G401.6 (cell line): ENCODE results near the gene UBE3B.

Experiments used
- FAIRE-seq: peaks from 2 replicates; lab custom pipeline; 2012; peaks lifted over from hg19 to GRCh38; lab: Jason Lieb, UNC

Gene UBE3B

DNA sequence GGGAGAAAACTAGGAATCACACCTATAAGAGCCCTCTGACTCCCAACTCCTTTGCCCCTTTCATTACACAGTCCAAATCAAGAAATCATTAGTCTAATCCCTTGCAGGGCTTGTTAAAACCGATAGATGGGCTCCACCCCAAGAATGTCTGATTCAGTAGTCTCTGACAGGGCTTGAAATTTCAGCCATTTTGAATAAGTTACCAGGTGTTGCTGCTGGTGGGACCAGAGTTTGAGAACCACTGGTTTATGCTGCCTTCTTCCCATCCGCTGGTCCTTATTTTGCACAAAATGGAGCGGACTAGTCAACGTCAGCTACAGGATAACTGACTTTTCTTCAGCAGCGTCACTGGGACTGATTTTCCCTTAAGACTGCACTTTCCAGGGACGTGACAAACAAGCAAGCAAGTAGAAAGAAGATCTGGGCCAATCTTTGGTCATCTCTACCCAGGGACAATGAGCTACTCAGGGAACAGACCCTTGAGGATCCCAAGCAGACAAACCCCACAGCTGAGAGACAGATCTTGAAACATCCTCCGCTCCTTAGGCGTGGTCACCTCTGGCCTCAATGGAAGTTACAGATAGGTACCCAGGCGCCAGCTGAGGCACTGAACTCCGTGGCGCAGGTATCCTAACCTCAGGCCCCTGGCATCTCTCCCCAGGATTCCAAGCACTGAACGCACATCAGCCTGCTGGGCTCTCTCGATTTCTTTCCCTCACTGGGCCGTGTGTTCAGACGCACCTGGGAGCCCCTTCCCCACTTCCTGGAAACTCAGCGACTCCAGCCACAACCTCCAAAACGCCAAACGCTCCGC is 1.2 kb upstream of the UBE3B start:
- no peak for FAIRE-seq

DNA sequence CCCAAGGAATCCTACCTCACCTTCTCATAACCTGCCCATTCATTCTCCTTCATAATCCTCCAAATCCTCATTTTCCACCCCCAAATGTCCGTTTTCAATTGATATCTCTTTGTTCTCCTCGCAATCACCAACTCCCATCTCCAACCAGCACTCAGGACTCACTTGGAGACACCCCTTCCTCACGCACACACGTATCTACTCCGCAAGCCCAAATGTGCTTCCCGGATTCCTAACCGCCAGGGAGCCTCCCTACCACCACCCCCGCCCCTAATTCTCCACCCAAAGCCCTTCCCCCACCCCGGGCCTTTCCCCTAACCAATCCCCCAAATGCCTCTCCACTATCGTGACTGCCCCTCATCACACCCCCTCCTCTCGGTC is 638 bp upstream of the UBE3B start:
- no peak for FAIRE-seq

DNA sequence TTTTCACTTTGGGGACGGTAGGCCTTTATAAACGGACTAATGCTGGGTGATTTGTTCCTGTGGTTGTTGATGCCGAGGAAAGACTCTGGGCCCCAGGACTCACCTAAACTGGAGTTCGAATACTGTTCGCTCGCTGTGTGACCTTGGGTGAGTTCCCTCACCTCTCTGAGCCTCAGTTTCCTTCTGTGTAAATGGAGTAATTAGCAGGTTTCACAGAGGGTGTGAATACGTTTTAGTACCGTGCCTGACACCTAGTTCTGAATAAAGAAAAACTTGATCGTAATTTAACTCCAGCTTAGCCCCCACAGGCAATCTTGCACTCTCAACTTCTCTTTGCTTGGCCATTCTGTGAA is 505 bp downstream of the UBE3B start:
- no peak for FAIRE-seq

DNA sequence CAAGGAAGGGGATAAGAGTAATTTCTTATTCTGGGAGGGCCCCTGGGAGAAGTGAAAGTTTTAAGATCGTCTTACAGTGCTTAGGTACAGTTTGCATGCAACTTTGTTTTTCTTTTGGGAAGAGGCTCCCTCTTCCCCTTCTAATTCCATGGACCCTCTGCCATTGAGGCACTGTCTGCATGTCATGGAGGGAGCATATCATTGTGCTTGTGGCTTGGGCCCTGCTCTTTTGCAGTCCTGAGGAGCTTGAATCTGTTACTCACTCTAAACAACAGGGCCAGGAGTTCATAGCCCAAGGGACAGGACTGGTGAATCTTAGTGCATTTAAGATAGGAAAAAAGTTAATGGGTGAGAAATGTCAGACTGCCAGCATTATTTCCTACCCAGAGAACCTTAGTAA is 2.3 kb downstream of the UBE3B start:
- no peak for FAIRE-seq

DNA sequence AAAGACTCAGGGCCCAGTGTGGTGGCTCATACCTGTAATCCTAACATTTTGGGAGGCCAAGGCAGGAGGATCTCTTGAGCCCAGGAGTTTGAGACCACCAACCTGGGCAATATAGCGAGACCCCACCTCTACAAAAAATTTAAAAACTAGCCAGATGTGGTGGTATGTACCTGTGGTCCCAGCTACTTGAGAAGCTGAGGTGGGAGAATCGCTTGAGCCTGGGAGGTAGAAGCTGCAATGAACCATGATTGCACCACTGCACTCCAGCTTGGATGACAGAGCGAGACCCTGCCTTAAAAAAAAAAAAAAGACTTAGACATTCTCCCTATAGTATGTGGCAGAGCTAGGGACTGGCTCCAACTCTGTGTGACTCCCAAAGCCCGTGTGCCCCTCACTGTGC is 2.9 kb downstream of the UBE3B start:
- FAIRE-seq, result no peak

DNA sequence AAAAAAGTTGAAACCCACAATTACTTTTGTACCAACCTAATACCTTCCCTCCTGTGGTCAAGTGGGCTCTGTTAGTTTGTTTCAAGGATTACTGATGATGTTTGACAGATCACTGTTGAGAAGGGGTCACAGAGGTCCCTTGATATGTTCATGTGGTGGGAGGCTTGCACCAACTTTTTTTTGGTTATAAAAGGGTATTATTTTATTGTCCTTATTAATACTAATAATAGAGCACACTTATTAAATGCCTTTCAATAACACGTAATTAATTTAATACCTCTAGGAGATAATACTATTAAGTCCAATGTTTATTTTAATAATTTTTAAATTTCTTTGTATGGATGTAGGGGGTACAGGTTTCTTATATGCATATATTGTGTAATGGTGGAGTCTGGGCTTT is 4.4 kb downstream of the UBE3B start:
- FAIRE-seq, result no peak

DNA sequence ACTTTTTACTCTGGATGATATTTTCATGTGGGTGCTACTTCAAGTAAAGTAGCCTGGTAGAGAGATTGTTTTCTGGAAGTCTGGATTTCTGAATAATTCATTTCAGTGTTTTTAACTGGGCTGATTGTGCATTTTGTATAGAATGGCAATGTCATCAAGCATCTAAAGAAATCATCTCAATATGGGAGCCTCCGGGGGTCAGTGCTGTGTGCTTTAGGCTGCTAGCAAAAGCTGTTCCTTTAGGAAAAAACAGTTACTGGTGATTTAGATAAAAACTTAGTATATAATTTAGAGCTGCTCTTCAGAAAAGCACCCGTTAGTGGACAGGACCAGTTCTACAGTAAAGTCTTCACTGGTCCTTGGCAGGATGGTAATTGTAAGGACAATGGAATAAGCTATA is 5.1 kb downstream of the UBE3B start:
- FAIRE-seq, result no peak

DNA sequence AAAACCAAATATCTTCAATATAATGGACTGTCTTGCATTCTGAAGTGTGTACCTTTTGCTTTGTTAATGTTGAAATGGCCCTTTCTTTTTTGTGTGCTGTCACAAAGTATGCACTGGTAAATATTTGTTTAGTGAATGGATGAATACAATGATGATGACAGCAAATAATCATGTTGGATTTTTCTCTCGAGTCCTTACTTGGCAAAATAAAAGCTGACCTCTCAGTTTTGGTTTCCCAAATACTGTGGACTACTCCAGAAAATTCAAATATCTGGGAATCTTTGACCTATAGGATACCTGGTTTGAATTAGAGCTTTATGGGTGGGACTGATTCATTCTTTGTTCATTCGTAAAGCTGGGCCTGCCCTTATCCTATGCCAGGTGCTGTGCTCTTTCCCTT is 5.5 kb downstream of the UBE3B start:
- FAIRE-seq, result no peak

DNA sequence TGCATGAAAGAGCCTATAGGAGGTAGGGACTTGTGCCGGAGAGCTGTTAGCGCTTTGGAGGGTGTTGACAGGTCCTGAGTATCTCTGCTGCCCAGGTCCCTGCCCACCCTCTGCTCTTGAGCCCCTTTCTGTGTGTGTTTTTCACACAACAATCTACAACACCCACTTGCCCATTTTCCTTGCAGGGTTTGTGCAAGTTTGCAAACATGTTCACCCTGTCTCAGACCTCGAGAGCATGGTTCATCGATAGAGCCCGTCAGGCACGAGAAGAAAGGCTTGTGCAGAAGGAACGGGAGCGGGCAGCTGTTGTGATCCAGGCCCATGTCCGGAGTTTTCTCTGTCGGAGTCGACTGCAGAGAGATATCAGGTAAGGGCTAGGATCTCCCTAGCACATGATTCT is 5.9 kb downstream of the UBE3B start:
- no peak for FAIRE-seq

DNA sequence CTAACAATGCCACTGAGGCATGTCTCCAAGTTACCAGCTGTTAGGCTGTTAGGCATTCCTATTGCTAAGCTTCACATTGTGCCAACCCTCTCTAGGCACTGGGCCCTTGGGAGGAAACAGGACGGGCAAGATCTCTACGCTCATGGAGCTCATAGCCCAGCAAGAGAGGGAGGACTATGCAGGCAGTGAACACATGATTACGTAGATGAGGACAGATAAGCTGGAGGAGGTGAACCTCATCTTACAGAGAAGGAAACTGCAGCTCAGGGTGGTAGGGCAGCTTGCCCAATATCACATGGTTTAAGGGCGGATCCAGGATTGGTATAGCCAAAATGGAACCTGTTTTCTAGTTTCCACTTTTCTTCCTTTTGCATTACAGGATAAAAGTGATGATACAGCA is 7.8 kb downstream of the UBE3B start:
- no peak for FAIRE-seq

DNA sequence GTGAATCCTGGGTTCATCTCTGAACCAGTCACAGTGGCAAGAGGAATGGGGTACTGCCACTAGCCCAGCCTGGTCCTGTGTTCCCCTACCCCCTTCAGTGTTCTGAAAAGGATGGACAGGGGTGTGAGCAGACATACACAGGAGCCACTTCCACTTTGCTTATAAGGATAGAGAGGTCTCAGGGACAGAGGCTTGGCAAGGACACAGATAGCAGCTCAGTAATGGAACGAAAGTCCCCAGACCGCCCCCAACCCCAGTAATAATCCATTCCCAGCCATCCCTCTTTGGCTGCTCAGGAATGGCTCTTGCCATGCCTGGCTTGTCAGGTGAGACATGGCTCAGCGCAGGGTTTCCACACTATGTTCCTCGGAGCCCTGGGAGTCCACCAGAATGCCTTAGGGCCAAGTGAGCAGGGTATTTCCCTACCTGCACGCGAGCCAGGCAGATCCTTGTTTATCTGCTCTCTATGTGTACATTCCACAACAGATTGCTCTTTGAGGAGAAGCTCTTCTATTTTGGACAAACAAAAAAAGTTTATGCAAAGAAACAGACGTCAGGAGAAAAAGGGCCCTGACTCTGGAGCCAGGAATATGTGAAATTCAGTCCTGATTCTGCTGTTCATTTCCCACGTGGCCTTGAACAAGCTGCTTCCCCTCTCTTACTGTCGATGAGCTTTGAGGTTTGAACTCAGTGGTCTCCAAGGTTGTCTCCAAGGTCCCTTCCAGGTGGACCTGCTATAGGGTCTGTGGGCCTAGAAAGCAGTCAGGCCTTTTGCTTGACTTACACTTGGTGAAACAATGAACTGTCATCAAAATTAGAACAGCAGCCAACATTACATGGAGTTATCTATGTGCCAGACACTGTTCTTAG is 10.0 kb downstream of the UBE3B start:
- no peak for FAIRE-seq

DNA sequence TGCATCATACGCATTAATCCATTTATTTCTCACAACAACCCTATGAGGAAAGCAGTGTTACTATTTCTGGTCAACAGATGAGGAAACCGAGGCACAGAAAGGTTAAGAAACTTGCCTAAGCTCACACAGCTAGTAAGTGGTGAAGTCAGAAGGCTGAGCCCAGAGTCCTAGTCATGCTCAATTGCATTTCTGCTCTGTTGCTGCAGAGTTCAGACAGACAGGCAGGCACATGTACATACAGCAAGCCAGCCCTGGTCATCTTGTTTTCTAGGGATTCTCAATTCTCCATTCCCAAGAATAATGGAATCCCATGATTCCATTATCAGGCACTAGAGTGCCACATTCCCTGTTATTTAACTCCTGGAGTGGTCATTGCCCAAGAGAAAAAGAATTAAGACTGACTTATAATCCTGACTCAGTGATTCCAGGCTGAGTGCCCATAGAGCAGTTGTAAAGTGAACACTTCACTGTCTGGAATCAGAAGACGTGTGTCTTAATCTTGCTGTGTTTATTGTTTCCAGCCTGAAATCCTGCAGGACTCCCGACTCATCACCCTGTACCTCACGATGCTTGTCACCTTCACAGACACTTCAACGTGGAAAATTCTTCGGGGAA is 10.7 kb downstream of the UBE3B start:
- no peak for FAIRE-seq

DNA sequence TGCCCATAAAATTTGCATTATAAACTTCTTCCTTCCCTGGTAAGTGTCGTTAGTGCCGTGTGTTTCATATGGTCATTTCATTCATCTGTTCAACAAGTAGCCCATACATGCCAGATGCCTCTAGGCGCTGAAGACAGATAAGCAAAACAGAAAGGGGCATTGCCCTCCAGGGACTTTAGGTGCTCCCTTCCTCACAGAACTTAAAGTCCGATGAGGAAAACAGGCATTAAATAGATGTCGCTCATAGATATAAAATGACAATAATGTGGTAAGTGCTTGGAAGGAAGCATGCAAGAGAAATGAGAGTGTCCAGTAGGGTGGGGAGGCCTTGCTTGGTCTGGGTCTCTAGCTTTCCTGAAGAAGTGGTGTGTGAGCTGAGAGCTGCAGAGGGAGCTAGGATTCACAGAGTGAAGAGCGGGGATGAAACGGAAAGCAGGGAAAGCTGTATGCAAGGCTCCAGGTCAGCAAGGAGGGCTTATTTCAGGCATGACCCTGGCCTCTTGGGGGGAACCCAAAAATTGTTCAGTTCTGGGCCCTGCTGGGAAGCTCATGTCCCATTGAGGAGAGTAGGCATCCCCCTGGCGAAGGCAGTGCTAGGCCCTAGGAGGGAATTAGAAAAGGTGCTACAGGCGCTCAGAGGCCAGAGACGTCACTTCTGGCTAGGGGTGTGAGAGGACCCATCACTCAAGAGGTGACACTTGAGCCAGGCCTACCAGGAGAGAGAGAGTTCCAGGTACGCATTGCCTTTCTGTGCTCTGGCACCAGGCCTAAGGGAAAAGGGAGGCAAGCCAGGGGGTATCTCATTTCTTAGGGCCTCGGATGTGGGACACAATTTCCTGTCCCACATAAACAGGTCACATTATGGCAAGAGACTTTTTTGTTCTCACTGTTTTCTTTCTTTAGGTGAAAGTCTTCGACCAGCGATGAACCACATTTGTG is 11.9 kb downstream of the UBE3B start:
- no peak for FAIRE-seq

DNA sequence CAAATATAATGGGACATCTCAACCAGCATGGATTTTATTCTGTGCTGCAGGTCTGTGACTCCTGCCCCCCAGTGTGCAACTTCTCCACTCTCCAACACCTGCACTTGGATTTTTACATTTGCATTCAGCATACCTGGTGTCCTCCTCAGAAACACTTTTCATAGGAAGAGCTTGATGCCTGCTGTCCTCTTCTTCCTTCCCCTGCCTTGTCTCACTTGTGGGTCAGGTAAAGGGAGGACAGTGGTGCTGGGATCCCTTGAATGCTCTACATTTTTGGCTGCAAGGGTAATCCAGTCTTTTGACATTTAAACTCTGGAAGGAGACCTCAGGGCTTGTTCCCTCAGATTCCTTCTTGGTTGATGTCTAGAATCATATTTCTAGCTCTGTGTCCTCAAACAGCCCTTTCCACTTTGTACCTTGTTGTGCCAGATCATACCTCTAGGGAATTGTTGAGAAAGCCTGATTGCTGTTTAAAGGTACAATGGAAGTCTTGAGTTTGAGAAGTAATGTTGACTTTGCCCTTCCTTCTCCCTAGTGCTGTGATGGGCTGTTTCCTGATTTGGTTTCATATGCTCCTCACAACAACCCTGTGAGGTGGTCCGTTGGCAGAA is 12.6 kb downstream of the UBE3B start:
- FAIRE-seq, result no peak

DNA sequence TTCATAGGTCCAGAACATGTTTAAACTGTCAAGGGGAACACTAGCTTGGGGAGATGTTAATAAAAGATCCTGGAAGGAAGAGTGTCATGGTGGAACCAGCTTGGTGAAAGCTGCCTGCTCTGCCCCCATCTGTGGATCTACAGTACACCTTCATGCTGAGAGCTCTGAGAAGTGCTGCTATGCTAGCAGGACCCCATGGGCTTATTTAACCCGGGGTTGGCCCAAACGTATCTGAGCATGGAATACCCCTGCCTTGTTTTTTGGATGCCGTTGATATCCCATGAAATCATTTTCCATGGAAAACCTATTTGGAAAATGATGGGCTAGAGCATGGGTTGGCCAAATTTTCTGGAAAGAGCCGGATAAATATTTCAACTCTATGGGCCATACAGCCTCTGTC is 14.2 kb downstream of the UBE3B start:
- no peak for FAIRE-seq

DNA sequence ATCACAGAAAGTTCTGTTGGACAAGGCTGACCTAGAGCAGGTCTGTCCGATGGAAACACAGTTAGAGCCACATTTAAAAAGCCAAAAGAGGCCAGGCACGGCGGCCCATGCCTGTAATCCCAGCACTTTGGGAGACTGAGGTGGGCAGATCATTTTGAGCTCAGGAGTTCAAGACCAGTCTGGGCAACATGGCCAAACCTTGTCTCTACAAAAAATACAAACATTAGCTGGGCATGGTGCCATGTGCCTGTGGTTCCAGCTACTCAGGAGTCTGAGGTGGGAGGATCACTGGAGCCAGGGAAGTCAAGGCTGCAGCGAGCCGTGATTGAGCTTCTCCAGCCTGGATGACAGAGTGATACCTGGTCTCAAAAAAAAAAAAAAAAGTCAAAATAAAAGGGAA is 14.9 kb downstream of the UBE3B start:
- FAIRE-seq, result no peak

DNA sequence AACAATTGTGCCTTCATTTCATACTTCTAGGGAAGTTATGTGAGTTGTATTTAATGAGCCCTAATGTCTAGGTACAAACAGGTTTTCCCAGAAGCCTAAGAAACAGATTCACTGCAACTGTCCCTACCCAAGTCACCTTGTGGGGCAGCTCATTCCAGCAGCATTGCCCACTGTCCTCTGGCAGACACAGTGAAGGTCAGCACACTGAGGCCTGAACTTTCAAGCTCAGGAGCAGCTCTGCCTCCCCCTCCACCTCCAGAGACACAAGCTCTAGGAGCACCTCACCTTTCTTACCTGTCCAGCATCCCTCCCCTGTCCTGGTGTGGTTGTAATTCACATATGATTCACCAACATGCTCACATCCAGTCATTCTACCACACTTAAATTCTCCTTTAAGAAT is 15.7 kb downstream of the UBE3B start:
- no peak for FAIRE-seq

DNA sequence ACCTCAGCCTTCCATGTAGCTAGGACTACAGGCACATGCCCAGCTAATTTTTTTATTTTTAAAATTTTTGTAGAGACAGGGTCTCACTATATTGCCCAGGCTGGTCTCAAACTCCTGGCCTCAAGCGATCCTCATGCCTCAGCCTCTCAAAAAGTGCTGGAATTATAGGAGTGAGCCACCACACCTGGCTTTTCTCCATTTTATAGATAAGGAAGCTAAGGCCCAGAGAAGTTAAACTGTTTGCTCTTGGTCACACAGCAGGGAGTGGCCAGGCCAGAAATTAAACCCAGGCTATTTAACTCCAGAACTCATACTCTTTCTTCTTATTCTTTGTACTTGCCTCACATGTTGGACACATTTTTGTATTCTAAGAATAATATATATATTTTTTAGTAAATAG is 16.5 kb downstream of the UBE3B start:
- FAIRE-seq, result no peak

DNA sequence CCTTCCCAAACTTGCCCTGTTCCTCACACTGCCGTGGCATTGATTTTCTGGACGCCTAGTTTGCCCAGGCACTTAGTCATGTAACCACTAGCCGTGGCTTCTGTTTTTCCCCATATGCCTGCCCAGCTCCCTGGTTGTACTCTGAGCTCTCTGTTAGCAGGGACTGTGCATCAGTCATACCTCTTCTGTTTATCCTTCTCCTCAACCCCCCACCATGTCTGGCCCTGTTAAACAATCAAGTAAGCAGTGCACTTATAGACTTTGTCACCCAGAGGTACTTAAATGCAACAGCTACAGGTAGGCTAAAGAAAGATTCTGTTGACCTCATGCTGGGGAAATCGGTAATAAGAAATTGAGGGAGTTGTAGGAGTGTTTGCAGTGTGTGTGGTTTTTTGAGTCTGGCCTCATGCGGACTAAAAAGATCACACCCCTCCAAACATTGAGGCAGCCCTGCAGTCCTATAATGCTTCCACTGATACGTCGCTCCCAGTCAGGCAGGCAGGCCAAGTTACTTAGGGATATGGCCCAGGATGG is 17.0 kb downstream of the UBE3B start:
- FAIRE-seq, result no peak

DNA sequence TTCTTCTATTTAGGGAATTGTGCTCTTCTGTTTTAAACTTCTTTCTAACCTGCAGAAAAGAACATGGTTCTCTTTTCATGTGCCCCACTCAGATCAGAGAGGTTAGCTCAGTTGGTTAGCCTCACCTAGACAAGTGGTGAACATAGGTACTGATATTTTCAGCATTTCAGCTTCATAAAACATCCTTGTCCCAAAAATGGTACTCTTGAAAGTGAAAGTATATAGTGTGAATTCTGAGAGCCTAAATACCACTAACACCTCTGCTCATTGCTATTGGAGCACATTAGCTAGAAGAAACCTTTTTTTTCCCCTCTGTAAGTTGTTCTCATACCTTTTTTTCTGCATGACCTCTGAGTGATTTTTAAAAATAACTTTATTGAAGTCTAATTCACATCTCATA is 17.6 kb downstream of the UBE3B start:
- FAIRE-seq, result no peak

DNA sequence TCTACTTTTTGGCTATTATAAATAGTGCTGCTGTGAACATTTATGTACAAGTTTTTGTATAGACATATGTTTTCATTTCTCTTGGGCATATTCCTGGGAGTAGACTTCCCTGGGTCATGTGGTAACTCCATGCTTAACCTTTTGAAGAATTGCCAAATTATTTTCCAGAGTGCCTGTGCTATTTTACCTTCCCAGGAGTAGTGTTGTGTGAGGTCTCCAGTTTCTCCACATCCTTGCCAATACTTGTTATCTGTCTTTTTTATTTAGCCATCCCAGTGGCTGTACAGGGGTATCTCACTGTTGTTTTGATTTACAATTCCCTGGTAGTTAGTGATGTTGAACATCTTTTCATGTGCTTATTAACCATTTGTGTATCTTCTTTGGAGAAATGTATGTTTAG is 18.9 kb downstream of the UBE3B start:
- no peak for FAIRE-seq

DNA sequence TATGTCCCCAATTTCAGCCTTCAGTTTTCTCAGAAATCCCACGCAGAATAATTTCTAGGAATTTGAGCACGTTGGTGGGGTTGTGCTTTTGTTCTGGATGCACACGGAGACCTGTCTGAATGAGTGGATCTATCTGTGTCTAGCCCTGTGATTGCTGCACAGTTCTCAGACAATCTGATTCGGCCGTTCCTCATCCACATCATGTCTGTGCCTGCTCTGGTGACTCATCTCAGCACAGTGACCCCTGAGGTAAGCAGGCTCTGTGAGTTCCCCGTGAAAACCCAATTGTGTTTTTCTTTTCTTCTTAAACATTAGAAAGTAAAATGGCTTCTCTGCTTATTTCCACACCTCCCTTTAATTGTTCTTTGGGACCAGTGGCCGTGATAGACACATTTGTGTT is 20.2 kb downstream of the UBE3B start:
- no peak for FAIRE-seq
